HG03159 (cell line): Measurements from ENCODE around the gene NR6A1.

ENCODE experiments used
- ATAC-seq: cut with Tn5 transposase; IDR thresholded peaks from one replicate; pipeline ENCODE4 v1.9.1; 2021; ENCODE audit warnings: mild to moderate bottlenecking, moderate library complexity; ENCODE audit not compliant: unreplicated experiment

Gene NR6A1

DNA sequence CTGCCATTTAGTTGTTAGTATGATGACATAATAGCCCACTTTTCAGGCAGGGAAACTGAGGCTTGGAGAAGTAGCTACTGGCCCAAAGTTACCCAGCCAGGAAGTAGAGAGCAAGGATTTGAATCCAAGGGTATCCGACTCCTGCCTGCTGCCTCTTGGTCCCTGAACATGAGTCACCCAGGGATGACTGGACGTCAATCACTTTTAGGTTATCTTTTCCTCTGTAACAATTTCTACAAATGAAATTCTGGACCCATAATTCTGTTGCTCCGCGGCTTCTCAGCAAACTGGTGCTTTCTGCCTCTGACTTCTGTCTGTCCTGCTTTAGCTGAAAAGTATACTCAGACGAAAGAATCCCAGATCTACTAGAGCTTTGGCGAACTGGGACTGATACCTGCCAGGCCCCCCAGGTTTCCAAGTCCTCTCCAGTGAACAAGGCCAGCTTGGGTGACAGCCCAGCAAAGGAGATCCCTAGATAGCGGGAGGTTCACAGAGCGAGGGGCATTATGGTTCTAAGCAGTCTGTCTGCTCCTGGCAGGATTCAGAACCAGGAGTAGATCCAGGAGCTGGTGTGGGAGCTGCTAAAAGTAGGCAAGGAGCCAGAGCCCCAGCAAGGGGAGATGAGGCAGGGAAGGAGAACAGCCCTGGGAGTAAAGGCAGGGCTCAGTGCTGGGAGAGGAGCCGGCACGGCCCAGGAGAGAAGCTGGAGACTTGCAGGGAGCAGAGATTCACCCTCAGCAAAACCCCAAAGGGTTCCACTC is 26.4 kb upstream of the NR6A1 start:
- ATAC-seq = no peak

DNA sequence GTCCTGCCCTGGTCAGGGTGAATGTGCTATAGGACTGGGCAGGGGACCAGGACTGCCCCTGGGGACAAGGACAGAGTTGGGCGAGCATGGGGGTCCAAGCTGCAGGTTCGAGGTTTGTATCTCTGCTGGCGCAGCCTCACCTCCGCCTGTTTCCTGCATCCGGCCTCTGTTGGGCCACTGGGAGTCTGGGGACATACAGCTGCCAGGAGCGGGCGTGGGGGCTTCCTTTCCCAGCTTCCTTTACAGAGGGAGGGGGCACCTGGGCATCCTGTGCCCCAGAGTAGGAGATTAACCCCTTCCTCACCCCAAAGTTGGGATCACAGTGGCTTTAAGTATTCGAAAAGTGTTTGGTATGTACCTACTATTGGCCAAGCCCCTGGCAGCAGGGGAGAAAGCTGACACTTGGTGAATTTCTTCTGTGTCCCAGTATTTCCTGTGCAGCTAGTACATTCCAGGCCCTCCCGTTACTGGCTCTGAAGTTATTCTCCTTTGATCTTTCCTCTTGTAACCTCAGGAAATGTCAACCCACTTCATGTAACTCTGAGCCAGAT is 24.8 kb upstream of the NR6A1 start:
- ATAC-seq = no peak

DNA sequence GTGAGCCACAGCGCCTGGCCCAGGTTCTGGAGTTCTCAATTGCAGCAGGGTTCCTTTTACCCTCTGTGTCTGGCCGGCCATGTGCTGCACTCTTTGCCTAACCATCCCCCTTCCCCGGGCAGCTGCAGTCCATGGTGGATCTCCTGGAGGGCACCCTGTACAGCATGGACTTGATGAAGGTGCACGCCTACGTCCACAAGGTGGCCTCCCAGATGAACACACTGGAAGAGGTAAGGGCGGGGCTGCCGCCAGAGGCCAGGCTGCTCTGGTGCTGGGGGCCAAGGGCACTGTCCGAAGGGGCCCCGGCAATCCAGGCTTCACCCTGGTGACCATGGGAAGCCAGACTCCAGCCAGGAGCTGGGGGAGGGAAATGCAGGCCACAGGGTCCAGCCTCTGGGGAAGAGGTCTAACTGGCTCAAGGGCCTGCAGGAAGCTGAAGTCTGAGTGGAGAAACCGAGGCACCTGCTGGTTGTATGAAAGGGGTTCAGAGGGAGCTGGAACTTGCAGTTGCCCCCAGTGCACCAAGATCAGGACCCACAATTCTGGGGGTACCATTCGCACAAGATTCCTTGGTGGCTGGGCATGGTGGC is 23.9 kb upstream of the NR6A1 start:
- no peak for ATAC-seq

- no peak for ATAC-seq
Observed at GRCh38 chr9:124793015-124793541, 22.0 kb upstream of the NR6A1 start.

DNA sequence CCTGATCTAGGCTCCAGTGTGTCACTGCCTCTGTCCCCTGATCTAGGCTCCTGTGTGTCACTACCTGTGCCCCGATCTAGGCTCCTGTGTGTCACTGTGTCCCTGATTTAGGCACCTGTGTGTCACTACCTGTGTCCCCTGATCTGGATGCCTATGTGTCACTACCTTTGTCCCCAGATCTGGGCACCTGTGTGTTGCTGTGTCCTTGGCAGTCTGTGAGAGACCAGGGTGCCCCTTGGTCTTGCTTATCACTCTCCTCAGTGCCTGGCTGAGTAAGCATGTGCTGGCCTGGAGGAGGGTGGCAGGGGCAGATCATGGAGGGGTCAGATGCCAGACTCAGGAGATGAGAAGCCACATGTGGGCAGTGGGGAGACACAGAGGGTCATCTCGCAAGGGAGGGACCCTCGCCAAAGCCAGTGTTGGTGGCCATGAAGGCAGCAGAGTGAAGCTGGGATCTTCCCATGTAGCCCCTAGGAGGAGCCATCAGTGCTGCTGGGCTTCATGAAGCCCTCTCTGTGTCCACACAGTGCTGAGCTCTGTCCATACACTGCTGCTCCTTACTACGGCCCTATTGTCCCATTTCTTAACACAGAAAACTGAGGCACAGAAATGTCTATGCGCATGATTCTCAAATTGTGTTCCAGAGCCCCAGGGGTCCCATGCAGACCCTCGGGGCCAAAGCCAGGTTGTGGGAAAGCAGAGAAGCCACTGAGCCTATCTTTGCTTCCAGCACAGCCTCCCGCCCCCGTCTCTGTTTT is 21.3 kb upstream of the NR6A1 start:
- no peak for ATAC-seq

GRCh38 chr9:124790801-124791505 is 19.8 kb upstream of the NR6A1 start:
- no peak for ATAC-seq

DNA sequence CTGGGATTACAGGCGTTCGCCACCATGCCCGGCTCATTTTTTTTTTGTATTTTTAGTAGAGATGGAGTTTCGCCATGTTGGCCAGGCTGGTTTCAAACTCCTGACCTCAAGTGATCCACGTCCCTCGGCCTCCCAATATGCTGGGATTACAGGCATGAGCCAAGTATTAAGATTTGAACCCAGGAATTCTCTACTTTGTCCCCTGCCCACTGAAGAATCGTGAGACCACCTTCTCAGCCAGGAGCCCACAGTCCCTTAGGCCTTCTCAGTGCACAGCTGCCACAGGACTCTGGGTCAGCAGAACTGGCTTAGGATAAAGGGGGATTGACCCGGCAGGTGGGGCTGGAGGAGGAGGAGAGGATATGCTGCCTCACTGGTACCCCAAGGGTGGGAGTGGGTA is 19.2 kb upstream of the NR6A1 start:
- ATAC-seq = no peak

- no peak for ATAC-seq
Observed at GRCh38 chr9:124789531-124789930, 18.4 kb upstream of the NR6A1 start.

DNA sequence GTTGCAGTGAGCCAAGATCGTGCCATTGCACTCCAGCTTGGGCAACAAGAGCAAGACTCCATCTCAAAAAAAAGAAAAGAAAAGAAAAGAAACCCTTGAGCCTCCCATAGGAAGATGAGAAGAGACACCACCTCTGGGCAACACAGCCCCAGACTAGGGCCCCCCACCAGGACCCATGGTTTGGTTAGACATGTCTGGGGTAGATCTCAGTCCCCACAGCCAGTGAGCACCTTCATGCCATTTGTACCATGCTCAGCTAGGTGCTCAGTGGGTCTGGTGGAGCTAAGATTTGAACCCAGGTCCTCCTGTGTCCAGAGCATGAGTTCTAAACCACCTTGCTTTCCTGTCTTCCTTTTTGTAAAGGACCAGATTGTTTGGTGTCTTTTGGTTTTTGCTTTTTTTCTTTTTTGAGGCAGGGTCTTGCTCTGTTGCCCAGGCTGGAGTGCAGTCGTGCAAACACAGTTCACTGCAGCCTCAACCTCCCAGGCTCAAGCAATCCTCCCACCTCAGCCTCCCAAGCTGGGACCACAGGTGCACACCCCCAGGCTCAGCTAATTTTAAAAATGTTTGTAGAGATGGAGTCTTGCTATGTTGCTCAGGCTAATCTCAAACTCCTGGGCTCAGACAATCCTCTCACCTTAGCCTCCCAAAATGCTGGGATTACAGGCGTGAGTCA is 17.6 kb upstream of the NR6A1 start:
- ATAC-seq = no peak

- no peak for ATAC-seq
Observed at GRCh38 chr9:124786881-124787573, 15.9 kb upstream of the NR6A1 start.

GRCh38 chr9:124784509-124784908 is 13.4 kb upstream of the NR6A1 start:
- no peak for ATAC-seq

GRCh38 chr9:124783830-124784229 is 12.7 kb upstream of the NR6A1 start:
- no peak for ATAC-seq

GRCh38 chr9:124782661-124783574 is 11.8 kb upstream of the NR6A1 start:
- no peak for ATAC-seq

GRCh38 chr9:124781967-124782660 is 11.0 kb upstream of the NR6A1 start:
- ATAC-seq = no peak

GRCh38 chr9:124780757-124781151 is 9.6 kb upstream of the NR6A1 start:
- ATAC-seq = no peak

DNA sequence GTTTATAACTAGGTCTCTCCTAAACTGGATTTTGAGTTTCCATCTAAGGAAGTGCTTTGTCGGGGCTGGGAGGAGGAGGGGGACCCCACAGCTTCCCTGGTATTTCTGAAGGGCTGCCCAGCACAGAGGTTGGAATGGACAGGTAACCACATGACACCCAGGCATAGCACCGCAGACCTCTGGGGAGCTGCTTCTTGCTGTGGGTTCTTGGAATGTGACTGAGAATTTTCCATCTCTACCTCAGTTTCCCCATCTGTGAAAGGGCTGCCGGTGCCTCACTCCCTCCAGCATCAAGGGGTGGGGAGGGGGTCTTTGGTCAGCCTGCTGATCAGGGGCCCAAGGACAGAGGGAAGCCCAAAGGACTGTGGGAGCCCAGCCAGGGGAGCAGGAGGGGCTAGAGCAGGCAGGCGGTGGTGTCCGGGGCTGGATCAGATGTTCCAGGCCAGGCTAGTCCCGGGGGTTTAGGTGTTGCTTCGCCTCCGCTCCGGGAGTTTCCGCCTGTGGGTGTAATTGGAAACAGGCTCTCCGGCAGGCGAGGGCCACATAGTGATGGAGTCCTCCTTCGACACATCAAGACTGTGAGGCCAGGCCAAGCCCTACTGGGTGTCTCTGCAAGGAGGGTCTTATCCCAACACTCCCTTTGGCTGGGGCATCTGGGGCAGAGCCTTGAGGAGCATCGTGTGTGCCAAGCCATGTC is 9.1 kb upstream of the NR6A1 start:
- no peak for ATAC-seq

DNA sequence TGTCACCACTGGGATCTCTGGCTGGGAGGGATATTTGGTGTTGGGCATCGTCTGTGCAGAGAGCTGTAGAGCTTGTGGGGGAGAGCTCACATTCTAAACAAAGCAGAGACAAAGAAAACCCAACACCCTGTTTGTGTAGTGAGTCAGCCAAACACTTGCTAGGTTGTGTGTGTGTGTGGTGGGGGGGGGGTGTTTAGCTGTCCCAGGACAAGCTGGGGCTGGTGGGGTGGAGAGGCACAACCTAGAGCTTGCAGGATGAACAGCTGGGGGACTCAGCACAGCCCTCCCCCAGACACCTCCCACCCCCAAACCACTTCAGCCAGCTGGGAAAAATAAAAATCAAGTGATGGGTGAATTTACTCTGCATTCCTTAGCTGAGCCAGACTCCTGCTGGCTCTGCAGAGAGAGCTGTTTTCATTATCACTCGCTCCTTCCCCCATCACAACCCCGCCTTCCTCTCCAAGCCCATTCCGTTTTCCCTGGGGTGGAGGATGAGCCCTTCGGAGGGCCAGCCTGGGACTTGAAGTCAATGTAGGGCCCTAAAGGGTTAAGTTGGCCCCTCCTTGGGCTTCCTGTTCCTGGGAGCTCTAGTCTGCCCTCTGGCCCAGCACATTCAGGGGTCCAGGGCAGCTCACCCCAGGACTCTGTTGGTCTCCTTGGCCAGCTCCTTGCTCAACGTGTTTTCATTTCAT is 8.4 kb upstream of the NR6A1 start:
- ATAC-seq = no peak
